ENCODE results near the gene CHMP2A. TPM values are rescaled to one million over a fixed set of nuclear protein-coding genes. Genes with fewer than 3 reads are reported as not detected.

CHMP2A gene
- total and polyA plus RNA-seq, 2 of the 13 experiments (the other 11 are each of a cell fraction or from before 2014, with no cell fraction given) = 49.7 to 55.0 TPM

GRCh38 chr19:58554494-58555368 is at the start of gene CHMP2A (continued):
- no peak for TF ChIP-seq KMT2B (CRISPR knock-in tag; IDR thresholded peaks at IDR 0.05)
- no peak for TF ChIP-seq MYNN (CRISPR knock-in tag; IDR thresholded peaks at IDR 0.05; ENCODE audit: low read depth)
- no peak for TF ChIP-seq STAG1 (CRISPR knock-in tag; IDR thresholded peaks at IDR 0.05)
- TF ChIP-seq GPBP1L1 (CRISPR knock-in tag; IDR thresholded peaks at IDR 0.05) = no peak
- no peak for TF ChIP-seq BRCA1 (CRISPR knock-in tag; IDR thresholded peaks at IDR 0.05)
- TF ChIP-seq XBP1 (CRISPR knock-in tag; IDR thresholded peaks at IDR 0.05) = no peak
- peak; percentile 75 for TF ChIP-seq ZBTB40 (IDR thresholded peaks at IDR 0.05)
- no peak for TF ChIP-seq ZBTB40 (CRISPR knock-in tag; IDR thresholded peaks at IDR 0.05)
- no peak for TF ChIP-seq WIZ (CRISPR knock-in tag; IDR thresholded peaks at IDR 0.05)
- TF ChIP-seq NCOA5 (CRISPR knock-in tag; IDR thresholded peaks at IDR 0.05) = no peak
- no peak for TF ChIP-seq TOE1 (CRISPR knock-in tag; IDR thresholded peaks at IDR 0.05)
- no peak for TF ChIP-seq ZNF10 (CRISPR knock-in tag; IDR thresholded peaks at IDR 0.05; ENCODE audit: borderline replicate concordance, low read depth)
- 0 out of 2 replicates have a peak, but pooled peaks have one; percentile 20 for TF ChIP-seq MTA1 (CRISPR knock-in tag; IDR thresholded peaks at IDR 0.05; ENCODE audit: borderline replicate concordance)
- TF ChIP-seq EZH2 (conservative IDR thresholded peaks at IDR 0.05; ENCODE audit: low read depth, low read length) = no peak
- TF ChIP-seq ZNF766 (CRISPR knock-in tag; IDR thresholded peaks at IDR 0.05; ENCODE audit: borderline replicate concordance) = no peak
- peak; percentile 85 for TF ChIP-seq CREM (IDR thresholded peaks at IDR 0.05)
- no peak for TF ChIP-seq CREM (CRISPR knock-in tag; IDR thresholded peaks at IDR 0.05)
- TF ChIP-seq ZNF121 (CRISPR knock-in tag; IDR thresholded peaks at IDR 0.05) = no peak
- no peak for TF ChIP-seq FOXK1 (CRISPR knock-in tag; IDR thresholded peaks at IDR 0.05; ENCODE audit: borderline replicate concordance, low read depth)
- peak; percentile 53 for TF ChIP-seq ZNF350 (CRISPR knock-in tag; IDR thresholded peaks at IDR 0.05; ENCODE audit: borderline replicate concordance, low read depth)
- TF ChIP-seq ZNF724P (CRISPR knock-in tag; IDR thresholded peaks at IDR 0.05; ENCODE audit: borderline replicate concordance) = peak; percentile 57; the same call in 1 of the 2 replicates
